ENCODE measurements around the gene PLCD4. TPM values are rescaled to one million over a fixed set of nuclear protein-coding genes. Genes with fewer than 3 reads are reported as not detected.

The PLCD4 gene
- total RNA-seq, 1 experiment from 2014 or later = not detected

DNA sequence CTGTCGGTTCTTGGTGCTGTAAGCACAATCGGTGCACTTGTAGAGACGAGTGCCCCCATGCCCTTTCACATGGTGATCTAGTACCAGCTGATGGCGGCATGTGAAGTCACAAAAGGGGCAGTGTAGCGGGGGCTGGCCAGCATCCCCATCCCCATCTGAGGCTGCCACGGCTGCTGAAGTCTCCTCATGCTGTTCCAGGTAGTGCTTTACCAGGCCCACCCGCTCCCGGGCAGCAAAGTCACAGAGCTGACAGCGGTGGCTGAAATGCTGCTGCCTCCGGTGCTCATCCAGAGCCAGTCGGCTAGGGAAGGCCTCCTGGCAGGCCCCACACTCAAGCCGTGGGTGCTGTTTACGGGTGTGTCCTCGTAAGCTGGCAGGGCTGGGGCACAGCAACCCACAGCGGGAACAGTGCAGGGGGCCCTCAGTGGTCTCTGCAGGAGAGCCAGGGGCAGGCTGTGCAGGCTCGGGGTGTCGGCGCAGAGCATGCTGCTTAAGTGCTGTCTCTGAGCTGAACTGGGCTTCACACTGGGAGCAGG lies 34.5 kb downstream of the PLCD4 start:
- DNase-seq = no peak
- H3K36me3 ChIP-seq (replicated peaks; ENCODE audit: control insufficient read depth, insufficient read depth, low read length) = peaks cover 50% of the 10 kb centered on the region
- H3K4me3 ChIP-seq (ENCODE audit: insufficient read depth, low read depth, low read length) = no peak overlapping the region
- no peaks in the 10 kb centered on the region for H3K27me3 ChIP-seq (ENCODE audit: control insufficient read depth, insufficient read depth, low read length)

DNA sequence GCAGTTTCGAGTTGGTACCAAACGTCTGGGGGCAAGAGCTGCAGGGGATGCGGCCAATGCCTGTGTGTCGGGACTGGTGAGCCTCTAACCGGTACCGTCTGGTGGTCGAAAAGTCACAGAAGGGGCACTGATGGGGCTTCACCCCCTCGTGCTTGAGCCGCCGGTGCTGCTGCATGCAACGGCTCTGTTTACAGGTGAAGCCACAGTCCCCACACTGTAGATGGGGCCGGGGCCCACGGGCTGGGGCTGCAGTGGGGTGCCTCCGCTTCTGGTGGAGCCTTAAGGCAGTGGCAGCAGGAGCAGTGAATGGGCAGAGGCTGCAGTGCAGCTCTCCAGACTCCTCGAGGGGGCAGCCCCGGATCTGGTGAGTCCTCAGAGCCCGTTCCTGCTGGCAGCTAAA lies 35.1 kb downstream of the PLCD4 start:
- Histone ChIP-seq H3K27me3 (ENCODE audit: control insufficient read depth, insufficient read depth, low read length) (no peaks in the 10 kb centered on the region), H3K4me3 (ENCODE audit: insufficient read depth, low read depth, low read length) (no peak overlapping the region), H3K36me3 (replicated peaks; ENCODE audit: control insufficient read depth, insufficient read depth, low read length) (peaks cover 54% of the 10 kb centered on the region)
- DNase-seq = no peak

- H3K36me3 ChIP-seq (replicated peaks; ENCODE audit: control insufficient read depth, insufficient read depth, low read length) = peaks cover 54% of the 10 kb centered on the region
- H3K27me3 ChIP-seq (ENCODE audit: control insufficient read depth, insufficient read depth, low read length) = no peaks in the 10 kb centered on the region
- no peak overlapping the region for H3K4me3 ChIP-seq (ENCODE audit: insufficient read depth, low read depth, low read length)
- no peak for DNase-seq
Observed at GRCh38 chr2:218643751-218644310, 36.1 kb downstream of the PLCD4 start.

GRCh38 chr2:218644721-218645120 lies 37.0 kb downstream of the PLCD4 start:
- peaks cover 59% of the 10 kb centered on the region for H3K36me3 ChIP-seq (replicated peaks; ENCODE audit: control insufficient read depth, insufficient read depth, low read length)
- H3K4me3 ChIP-seq (ENCODE audit: insufficient read depth, low read depth, low read length) = no peak overlapping the region
- no peak for DNase-seq
- no peaks in the 10 kb centered on the region for H3K27me3 ChIP-seq (ENCODE audit: control insufficient read depth, insufficient read depth, low read length)

GRCh38 chr2:218645126-218645525 lies 37.4 kb downstream of the PLCD4 start:
- H3K4me3 ChIP-seq (ENCODE audit: insufficient read depth, low read depth, low read length) = no peak overlapping the region
- DNase-seq = no peak
- H3K27me3 ChIP-seq (ENCODE audit: control insufficient read depth, insufficient read depth, low read length) = no peaks in the 10 kb centered on the region
- peaks cover 60% of the 10 kb centered on the region for H3K36me3 ChIP-seq (replicated peaks; ENCODE audit: control insufficient read depth, insufficient read depth, low read length)

DNA sequence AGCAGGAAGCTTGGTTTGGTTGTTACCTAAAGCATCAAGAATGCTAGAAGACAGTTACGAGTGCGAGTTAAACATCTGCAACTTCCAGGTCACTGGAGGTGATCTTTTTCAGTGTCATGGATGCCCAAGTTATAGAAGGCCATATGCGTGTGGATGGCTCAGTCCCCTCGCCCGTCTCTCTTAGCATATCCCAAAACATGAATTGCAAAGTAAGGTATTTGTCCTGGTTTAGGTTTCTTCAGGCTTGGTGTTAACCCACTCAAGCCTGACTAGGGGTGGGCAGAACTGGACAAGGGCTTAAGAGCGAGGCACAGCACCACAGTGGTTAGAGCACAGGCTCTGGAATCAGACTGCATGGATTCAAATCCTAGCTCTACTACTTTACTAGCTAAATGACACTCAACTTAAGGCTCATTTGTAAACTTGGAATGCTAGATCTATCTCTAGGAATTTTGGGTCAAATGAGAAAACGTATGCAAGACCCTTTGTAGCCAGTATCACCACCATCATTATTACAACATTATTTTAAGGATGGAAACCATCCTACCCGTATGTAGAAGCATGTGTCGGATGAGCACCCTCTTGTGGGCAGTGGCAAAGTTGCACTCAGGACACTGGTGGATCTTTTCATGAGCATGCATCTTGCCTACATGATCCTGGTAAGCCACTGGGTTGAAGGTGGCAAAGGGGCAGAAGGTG lies 40.5 kb downstream of the PLCD4 start:
- DNase-seq = peak; percentile 86
- Histone ChIP-seq H3K36me3 (replicated peaks; ENCODE audit: control insufficient read depth, insufficient read depth, low read length) (peaks cover 57% of the 10 kb centered on the region), H3K27me3 (ENCODE audit: control insufficient read depth, insufficient read depth, low read length) (no peaks in the 10 kb centered on the region), H3K4me3 (ENCODE audit: insufficient read depth, low read depth, low read length) (no peak overlapping the region)

- Histone ChIP-seq H3K27me3 (ENCODE audit: control insufficient read depth, insufficient read depth, low read length) (no peaks in the 10 kb centered on the region), H3K36me3 (replicated peaks; ENCODE audit: control insufficient read depth, insufficient read depth, low read length) (peaks cover 54% of the 10 kb centered on the region), H3K4me3 (ENCODE audit: insufficient read depth, low read depth, low read length) (no peak overlapping the region)
- no peak for DNase-seq
Observed at GRCh38 chr2:218648787-218649100, 41.0 kb downstream of the PLCD4 start.

DNA sequence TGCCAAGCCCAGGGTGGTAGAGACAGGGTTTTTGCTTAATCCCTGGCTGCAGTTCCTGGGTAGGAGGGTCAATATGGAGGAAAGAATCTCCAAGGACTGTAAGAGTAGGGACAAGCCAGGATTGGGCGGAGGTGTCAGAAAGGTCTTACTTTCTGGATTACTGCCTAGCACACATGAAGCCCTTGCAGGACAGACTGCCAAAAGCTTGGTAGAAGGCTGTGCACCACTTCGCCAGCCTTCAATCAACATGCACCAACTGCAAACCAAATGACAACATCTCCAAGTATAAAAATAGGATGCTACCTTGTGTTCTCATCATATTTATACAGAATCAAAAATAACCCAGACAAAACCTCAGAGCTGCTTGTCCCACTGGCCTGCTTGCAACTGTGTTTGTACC lies 48.1 kb downstream of the PLCD4 start:
- Histone ChIP-seq H3K36me3 (replicated peaks; ENCODE audit: control insufficient read depth, insufficient read depth, low read length) (peaks cover 15% of the 10 kb centered on the region), H3K27me3 (ENCODE audit: control insufficient read depth, insufficient read depth, low read length) (no peaks in the 10 kb centered on the region), H3K4me3 (ENCODE audit: insufficient read depth, low read depth, low read length) (no peak overlapping the region)
- DNase-seq = no peak

DNA sequence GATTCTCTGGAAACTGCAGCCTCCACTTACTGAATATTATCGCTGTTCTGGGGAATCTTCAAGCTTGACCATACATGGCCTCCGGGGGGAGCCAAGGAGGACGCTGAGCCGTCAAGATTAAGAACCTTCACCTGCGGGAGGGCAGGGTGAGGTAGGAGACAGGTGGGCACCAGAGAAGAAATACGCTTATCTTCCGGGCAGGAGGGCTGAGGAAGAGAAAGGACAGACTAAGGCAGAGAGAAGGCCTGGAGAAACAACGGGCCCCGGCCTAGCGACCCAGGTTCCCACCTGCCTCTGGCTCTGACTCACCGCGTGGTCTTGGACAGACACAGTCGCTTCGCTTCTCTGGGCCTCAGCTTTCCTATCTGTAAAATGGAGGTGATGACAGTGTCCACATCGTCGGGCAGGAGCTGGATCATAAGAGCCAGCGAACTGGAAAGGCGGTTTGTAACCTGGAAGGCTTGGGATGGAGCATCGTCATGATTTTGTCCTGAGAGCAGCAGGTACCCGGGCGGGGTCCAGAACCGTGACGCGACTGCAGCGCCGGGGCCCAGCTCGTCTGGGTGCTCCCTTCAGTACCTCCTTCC lies 51.1 kb downstream of the PLCD4 start:
- Histone ChIP-seq H3K27me3 (ENCODE audit: control insufficient read depth, insufficient read depth, low read length) (no peaks in the 10 kb centered on the region), H3K4me3 (ENCODE audit: insufficient read depth, low read depth, low read length) (peak overlapping the region; percentile 97), H3K36me3 (replicated peaks; ENCODE audit: control insufficient read depth, insufficient read depth, low read length) (peaks cover 22% of the 10 kb centered on the region)
- DNase-seq = peak; percentile 89

DNA sequence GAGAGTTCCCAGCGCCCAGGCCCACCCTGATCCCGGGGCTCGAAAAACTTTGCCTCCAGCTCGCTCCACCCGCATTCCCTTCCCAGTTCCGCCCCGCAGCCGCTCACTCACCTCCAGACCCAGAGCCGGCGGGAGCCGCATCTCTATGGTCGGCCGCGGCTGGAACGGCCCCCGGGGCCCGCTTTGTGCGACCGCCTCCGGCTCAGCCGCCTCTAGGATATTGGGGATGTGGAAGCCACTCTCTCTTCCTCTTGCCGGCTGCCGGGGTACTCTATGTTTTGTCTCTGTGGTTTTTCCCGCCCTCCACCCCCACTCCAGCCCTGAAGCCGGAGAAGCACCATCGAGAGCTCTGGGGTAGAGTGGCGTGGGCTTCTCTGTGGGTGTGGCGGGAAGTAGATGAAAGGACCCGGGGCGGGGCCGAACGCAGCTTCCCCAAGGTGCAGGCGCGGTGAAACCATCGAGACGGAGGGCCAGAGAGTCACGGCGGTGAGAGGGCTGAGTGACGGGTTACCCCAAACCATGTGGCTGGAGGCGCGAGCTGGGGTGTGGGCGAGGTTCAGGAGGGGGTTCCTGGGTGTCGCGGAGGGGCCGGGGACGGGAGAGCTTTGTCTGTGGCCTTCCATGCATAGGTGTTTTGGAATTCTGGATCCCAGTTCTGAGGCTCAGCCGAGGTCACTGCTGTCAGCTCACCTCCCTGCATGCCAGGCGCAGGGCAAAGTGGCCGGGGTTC lies 51.7 kb downstream of the PLCD4 start, which contains the start of the genes BCS1L and ZNF142:
BCS1L (plus strand) TSS at position 426 of the 730 bp plus-strand sequence. CDS start 1,305 bp downstream, outside the sequence.
ZNF142 (minus strand) TSS at position 366 of the 730 bp plus-strand sequence. CDS start 3,194 bp downstream, outside the sequence.
- peak; percentile 96 for DNase-seq
- Histone ChIP-seq H3K27me3 (ENCODE audit: control insufficient read depth, insufficient read depth, low read length) (no peaks in the 10 kb centered on the region), H3K4me3 (ENCODE audit: insufficient read depth, low read depth, low read length) (peak within 1 kb of the TSS; percentile 97), H3K36me3 (replicated peaks; ENCODE audit: control insufficient read depth, insufficient read depth, low read length) (peaks cover 25% of the 10 kb centered on the region)

DNA sequence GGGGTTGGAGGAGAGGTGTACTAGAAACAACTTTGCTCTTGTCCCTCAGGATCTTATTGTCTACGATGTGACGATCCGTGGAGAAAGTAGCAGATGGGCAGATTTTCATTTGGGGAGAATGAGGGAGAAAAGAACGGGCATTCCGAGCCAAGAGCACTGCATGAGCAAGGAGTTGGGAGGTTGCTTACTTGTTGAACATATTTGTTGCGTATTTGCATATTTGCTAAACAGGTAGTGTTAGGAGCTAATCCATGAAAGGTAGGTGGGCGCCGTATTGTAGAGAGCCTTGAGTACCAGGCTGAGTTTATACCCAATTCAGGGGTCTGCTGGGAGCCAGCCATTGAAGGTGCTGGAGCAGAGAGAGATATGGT lies 52.3 kb downstream of the PLCD4 start:
- H3K27me3 ChIP-seq (ENCODE audit: control insufficient read depth, insufficient read depth, low read length) = no peaks in the 10 kb centered on the region
- H3K4me3 ChIP-seq (ENCODE audit: insufficient read depth, low read depth, low read length) = peak overlapping the region; percentile 97
- H3K36me3 ChIP-seq (replicated peaks; ENCODE audit: control insufficient read depth, insufficient read depth, low read length) = peaks cover 31% of the 10 kb centered on the region
- DNase-seq = no peak

- H3K27me3 ChIP-seq (ENCODE audit: control insufficient read depth, insufficient read depth, low read length) = no peaks in the 10 kb centered on the region
- peaks cover 35% of the 10 kb centered on the region for H3K36me3 ChIP-seq (replicated peaks; ENCODE audit: control insufficient read depth, insufficient read depth, low read length)
- H3K4me3 ChIP-seq (ENCODE audit: insufficient read depth, low read depth, low read length) = no peak overlapping the region
- no peak for DNase-seq
Observed at GRCh38 chr2:218662377-218662776, 54.7 kb downstream of the PLCD4 start.

GRCh38 chr2:218662827-218663226 lies 55.1 kb downstream of the PLCD4 start:
- H3K27me3 ChIP-seq (ENCODE audit: control insufficient read depth, insufficient read depth, low read length) = no peaks in the 10 kb centered on the region
- H3K4me3 ChIP-seq (ENCODE audit: insufficient read depth, low read depth, low read length) = no peak overlapping the region
- no peak for DNase-seq
- peaks cover 38% of the 10 kb centered on the region for H3K36me3 ChIP-seq (replicated peaks; ENCODE audit: control insufficient read depth, insufficient read depth, low read length)

- Histone ChIP-seq H3K4me3 (ENCODE audit: insufficient read depth, low read depth, low read length) (no peak overlapping the region), H3K36me3 (replicated peaks; ENCODE audit: control insufficient read depth, insufficient read depth, low read length) (peaks cover 40% of the 10 kb centered on the region)
Observed at GRCh38 chr2:218663901-218664300, 56.2 kb downstream of the PLCD4 start.

More at GRCh38 chr2:218663901-218664300, 56.2 kb downstream of the PLCD4 start:
- no peaks in the 10 kb centered on the region for H3K27me3 ChIP-seq (ENCODE audit: control insufficient read depth, insufficient read depth, low read length)
- no peak for DNase-seq

All from H7 (cell line).